ENCODE measurements around the gene DNAH9.

DNAH9 gene

DNA sequence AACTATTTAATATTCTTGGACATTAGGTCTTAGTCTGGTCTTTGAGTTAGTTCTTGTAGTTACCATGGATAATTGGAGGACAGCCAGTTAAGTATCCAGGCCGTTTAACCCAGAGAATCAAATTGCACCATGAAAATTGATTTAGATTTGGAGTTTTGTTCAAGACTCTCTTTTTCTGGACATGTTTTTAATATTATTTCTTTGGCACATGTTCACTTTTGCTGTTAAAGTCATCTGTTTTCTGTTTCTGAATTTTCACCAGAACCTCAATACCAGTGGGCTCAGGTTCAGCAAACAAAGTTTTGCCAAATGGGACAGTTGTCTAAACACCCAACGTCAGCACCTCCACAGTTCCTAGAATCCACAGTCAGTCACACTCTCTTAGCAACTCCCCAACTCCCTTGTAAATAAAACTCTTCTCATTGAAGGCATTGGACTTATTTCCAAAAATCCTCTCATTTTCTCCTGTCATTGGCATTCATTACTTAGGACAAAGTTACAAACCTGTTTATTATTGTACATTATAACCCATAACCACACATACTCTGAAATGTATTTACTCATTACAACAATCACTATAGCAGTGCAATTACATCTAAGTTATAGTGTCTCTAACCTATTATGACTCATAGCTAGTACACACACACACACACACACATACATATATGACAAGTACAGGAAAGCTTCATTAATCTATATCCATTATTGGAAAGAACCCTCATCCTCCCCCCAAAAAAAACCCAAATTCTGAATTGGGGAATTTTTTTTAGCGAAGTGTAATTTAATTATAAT lies 33.5 kb upstream of the DNAH9 start:
- FAIRE-seq = no peak
- TF ChIP-seq, protein P1, sequence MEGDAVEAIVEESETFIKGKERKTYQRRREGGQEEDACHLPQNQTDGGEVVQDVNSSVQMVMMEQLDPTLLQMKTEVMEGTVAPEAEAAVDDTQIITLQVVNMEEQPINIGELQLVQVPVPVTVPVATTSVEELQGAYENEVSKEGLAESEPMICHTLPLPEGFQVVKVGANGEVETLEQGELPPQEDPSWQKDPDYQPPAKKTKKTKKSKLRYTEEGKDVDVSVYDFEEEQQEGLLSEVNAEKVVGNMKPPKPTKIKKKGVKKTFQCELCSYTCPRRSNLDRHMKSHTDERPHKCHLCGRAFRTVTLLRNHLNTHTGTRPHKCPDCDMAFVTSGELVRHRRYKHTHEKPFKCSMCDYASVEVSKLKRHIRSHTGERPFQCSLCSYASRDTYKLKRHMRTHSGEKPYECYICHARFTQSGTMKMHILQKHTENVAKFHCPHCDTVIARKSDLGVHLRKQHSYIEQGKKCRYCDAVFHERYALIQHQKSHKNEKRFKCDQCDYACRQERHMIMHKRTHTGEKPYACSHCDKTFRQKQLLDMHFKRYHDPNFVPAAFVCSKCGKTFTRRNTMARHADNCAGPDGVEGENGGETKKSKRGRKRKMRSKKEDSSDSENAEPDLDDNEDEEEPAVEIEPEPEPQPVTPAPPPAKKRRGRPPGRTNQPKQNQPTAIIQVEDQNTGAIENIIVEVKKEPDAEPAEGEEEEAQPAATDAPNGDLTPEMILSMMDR (IDR thresholded peaks at IDR 0.05; ENCODE audit: insufficient read depth, missing control alignments) = no peak
- no peak for DNase-seq (ENCODE audit: insufficient read length, low spot score)

GRCh38 chr17:11565591-11565990 lies 32.7 kb upstream of the DNAH9 start:
- TF ChIP-seq, protein P1 (IDR thresholded peaks at IDR 0.05; ENCODE audit: insufficient read depth, missing control alignments) = no peak
- FAIRE-seq (no peak), DNase-seq (ENCODE audit: insufficient read length, low spot score) (no peak)

DNA sequence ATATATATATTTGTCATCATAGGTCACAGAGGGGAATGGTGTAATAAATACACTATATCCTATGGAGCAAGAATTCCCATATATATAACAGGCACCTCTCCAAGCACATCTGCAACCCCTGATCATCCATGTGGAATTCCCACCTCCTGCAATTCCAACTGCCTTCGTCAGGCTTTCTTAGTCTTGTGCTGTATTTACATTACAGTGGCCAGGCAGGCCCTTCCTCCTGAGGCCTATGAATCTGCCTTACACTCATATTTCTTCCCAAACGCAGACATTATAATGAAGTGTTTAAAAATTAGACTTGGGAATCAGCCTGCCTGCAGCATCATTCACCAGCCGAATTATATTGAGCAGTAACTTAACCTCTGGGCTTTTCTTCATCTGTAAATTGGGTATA lies 19.3 kb upstream of the DNAH9 start:
- FAIRE-seq = no peak
- no peak for DNase-seq (ENCODE audit: insufficient read length, low spot score)
- TF ChIP-seq, protein P1 (IDR thresholded peaks at IDR 0.05; ENCODE audit: insufficient read depth, missing control alignments) = no peak

DNA sequence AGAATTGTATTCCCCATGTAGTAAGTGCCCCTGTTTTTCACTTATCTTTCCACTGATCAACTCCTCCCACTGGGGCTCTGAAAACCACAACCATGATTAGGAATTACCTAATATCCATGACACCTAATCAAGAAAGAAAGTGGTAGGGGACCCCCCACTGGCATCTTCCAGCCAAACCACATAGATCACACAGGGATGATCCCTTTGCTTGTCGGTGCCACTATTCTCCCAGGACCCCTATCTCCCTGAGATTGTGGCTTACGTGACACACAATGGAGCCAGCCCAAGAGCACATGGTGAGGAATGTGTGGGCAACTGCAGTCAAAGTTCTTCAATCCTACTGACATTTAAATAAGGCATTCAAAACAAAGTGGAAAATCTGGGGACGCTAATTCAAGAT lies 17.6 kb upstream of the DNAH9 start:
- TF ChIP-seq, protein P1 (IDR thresholded peaks at IDR 0.05; ENCODE audit: insufficient read depth, missing control alignments) = no peak
- DNase-seq (ENCODE audit: insufficient read length, low spot score) (no peak), FAIRE-seq (no peak)

DNA sequence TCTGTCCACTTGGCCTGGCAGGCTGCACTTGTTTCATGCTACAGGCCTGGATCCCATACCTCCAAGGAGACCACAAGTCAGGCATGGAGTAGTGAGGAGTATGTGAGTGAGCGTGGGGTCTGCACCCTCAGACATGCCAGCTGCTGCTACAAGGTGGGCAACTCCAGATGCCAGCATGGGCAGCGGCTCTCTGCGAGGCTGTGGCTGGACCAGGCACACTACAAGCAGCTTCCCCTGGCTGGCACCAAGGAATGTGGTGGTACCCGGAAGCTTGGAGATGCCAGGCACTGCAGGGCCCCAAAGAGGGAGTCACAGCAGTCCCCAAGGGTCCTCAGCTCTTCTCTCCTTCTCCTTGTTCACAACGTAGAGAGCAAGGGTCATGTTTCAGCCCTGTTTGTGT lies 16.1 kb upstream of the DNAH9 start:
- no peak for FAIRE-seq
- no peak for DNase-seq (ENCODE audit: insufficient read length, low spot score)
- TF ChIP-seq, protein P1 (IDR thresholded peaks at IDR 0.05; ENCODE audit: insufficient read depth, missing control alignments) = no peak

GRCh38 chr17:11583306-11583992 lies 14.8 kb upstream of the DNAH9 start:
- DNase-seq (ENCODE audit: insufficient read length, low spot score) (no peak), FAIRE-seq (no peak)
- TF ChIP-seq, protein P1 (IDR thresholded peaks at IDR 0.05; ENCODE audit: insufficient read depth, missing control alignments) = no peak

GRCh38 chr17:11589716-11590115 lies 8.6 kb upstream of the DNAH9 start:
- FAIRE-seq (no peak), DNase-seq (ENCODE audit: insufficient read length, low spot score) (no peak)
- TF ChIP-seq, protein P1 (IDR thresholded peaks at IDR 0.05; ENCODE audit: insufficient read depth, missing control alignments) = no peak
